HepG2 (cell line): ENCODE measurements around the gene NACC2. TPM values are rescaled to one million over a fixed set of nuclear protein-coding genes. Genes with fewer than 3 reads are reported as not detected.

ENCODE experiments used
- KMT2A ChIP-seq: sonication (generic); formaldehyde crosslinking; IDR thresholded peaks from 2 replicates; pipeline ENCODE4 v1.4.0; 2020; ENCODE audit warnings: missing genetic modification reagents
- MBD4 ChIP-seq: IDR thresholded peaks from 2 replicates; pipeline ENCODE4 v1.6.1; 2012; ENCODE audit warnings: low read length, inconsistent platforms, borderline replicate concordance
- PTBP1 ChIP-seq: fragments of 200-400 bp; formaldehyde crosslinking; IDR thresholded peaks from 2 replicates; pipeline ENCODE4 v1.6.1; 2018; ENCODE audit warnings: low read length, low read depth; ENCODE audit not compliant: poor library complexity, severe bottlenecking
- REL ChIP-seq: sonication (generic); formaldehyde crosslinking; conservative IDR thresholded peaks from 2 replicates; pipeline ENCODE4 v1.8.0; 2022; ENCODE audit warnings: mild to moderate bottlenecking, missing genetic modification reagents, moderate library complexity
- SAFB2 ChIP-seq: sonication (generic); formaldehyde crosslinking; IDR thresholded peaks from 2 replicates; pipeline ENCODE4 v1.5.1; 2020; ENCODE audit warnings: missing genetic modification reagents, low read depth, mild to moderate bottlenecking, borderline replicate concordance
- SP4 ChIP-seq: sonication (generic); formaldehyde crosslinking; IDR thresholded peaks from 2 replicates; pipeline ENCODE4 v1.8.1; 2023; ENCODE audit warnings: mild to moderate bottlenecking, missing genetic modification reagents
- SYNCRIP ChIP-seq: fragments of 200-400 bp; formaldehyde crosslinking; IDR thresholded peaks from 2 replicates; pipeline ENCODE4 v1.6.1; 2018; ENCODE audit warnings: mild to moderate bottlenecking, low read depth, low read length; ENCODE audit not compliant: insufficient read depth
- TEAD3 ChIP-seq: optimal IDR thresholded peaks from 2 replicates; pipeline ENCODE3; 2016; ENCODE audit warnings: borderline replicate concordance
- THYN1 ChIP-seq: sonication (generic); formaldehyde crosslinking; IDR thresholded peaks from 2 replicates; pipeline ENCODE4 v1.8.1; 2023; ENCODE audit warnings: low read depth, mild to moderate bottlenecking, moderate library complexity, missing genetic modification reagents, borderline replicate concordance
- TMF1 ChIP-seq: sonication (generic); formaldehyde crosslinking; IDR thresholded peaks from 2 replicates; pipeline ENCODE4 v1.8.1; 2022; ENCODE audit warnings: low read depth, missing genetic modification reagents
- XBP1 ChIP-seq: sonication (generic); formaldehyde crosslinking; IDR thresholded peaks from 2 replicates; pipeline ENCODE4 v1.5.0; 2020; ENCODE audit warnings: missing genetic modification reagents
- ZFP90 ChIP-seq: sonication (generic); formaldehyde crosslinking; IDR thresholded peaks from 2 replicates; pipeline ENCODE4 v1.8.0; 2022; ENCODE audit warnings: missing genetic modification reagents, mild to moderate bottlenecking, inconsistent platforms, borderline replicate concordance
- ZFYVE20 ChIP-seq: sonication (generic); formaldehyde crosslinking; IDR thresholded peaks from 2 replicates; pipeline ENCODE4 v1.8.0; 2023; ENCODE audit warnings: low read depth, mild to moderate bottlenecking, moderate library complexity, missing genetic modification reagents, borderline replicate concordance
- ZNF234 ChIP-seq: sonication (generic); formaldehyde crosslinking; conservative IDR thresholded peaks from 2 replicates; pipeline ENCODE4 v1.5.1; 2020; ENCODE audit warnings: mild to moderate bottlenecking, missing genetic modification reagents
- ZNF44 ChIP-seq: sonication (generic); formaldehyde crosslinking; IDR thresholded peaks from 2 replicates; pipeline ENCODE4 v1.5.1; 2020; ENCODE audit warnings: mild to moderate bottlenecking, missing genetic modification reagents
- ZNF75D ChIP-seq: sonication (generic); formaldehyde crosslinking; IDR thresholded peaks from 2 replicates; pipeline ENCODE4 v1.8.1; 2023; ENCODE audit warnings: missing genetic modification reagents, mild to moderate bottlenecking, borderline replicate concordance
- ZNF781 ChIP-seq: sonication (generic); formaldehyde crosslinking; IDR thresholded peaks from 2 replicates; pipeline ENCODE4 v1.5.1; 2020; ENCODE audit warnings: borderline replicate concordance, mild to moderate bottlenecking, missing genetic modification reagents; ENCODE audit errors: not compliant biosample characterization
- ZSCAN22 ChIP-seq: sonication (generic); formaldehyde crosslinking; IDR thresholded peaks from 2 replicates; pipeline ENCODE4 v1.4.0; 2020; ENCODE audit warnings: mild to moderate bottlenecking, missing genetic modification reagents
- polyA plus RNA-seq, 8 experiments: library from polyadenylated mRNA; depleted of rRNA in 3 of 8; stranded (reverse) in 7 of 8; unstranded in 1 of 8; fragments of >200 nt; fragmentation: Illumina TruSeq in 4 of 8; extraction: Trizol in 4 of 8; gene quantifications; 2 replicates each; pipeline versions ENCODE4 v1.2.1 to v1.2.3, GENCODE V29; 2011 to 2016; ENCODE audit warnings: low read depth in 4 of 8, missing spikeins in 1 of 8, mixed read lengths in 1 of 8; ENCODE audit not compliant: insufficient read depth in 1 of 8
- total RNA-seq, 5 experiments: library from RNA; depleted of rRNA; stranded (reverse); fragments of >200 nt; fragmentation: Illumina TruSeq; extraction: Trizol; gene quantifications; 2 replicates each; pipeline ENCODE4 v1.2.3, GENCODE V29; 2016; ENCODE audit warnings: low read depth in 1 of 5
- TF ChIP-seq, protein P1 (sequence below): sonication (generic); formaldehyde crosslinking; IDR thresholded peaks from 2 replicates; pipeline ENCODE4 v1.5.1; 2020; ENCODE audit warnings: missing genetic modification reagents, mild to moderate bottlenecking, borderline replicate concordance
- TF ChIP-seq, protein P2 (sequence below): sonication (generic); formaldehyde crosslinking; IDR thresholded peaks from 2 replicates; pipeline ENCODE4 v1.5.0; 2020; ENCODE audit warnings: missing genetic modification reagents
- TF ChIP-seq, protein P3 (sequence below): sonication (generic); formaldehyde crosslinking; IDR thresholded peaks from 2 replicates; pipeline ENCODE4 v1.5.1; 2020; ENCODE audit warnings: missing genetic modification reagents, mild to moderate bottlenecking, borderline replicate concordance
- TF ChIP-seq, protein P4 (sequence below): sonication (generic); formaldehyde crosslinking; IDR thresholded peaks from 2 replicates; pipeline ENCODE4 v1.4.0; 2020; ENCODE audit warnings: low read depth, mild to moderate bottlenecking, missing genetic modification reagents
- TF ChIP-seq, protein P5 (sequence below): sonication (generic); formaldehyde crosslinking; IDR thresholded peaks from 2 replicates; pipeline ENCODE4 v1.5.0; 2020; ENCODE audit warnings: mild to moderate bottlenecking, low read depth, missing genetic modification reagents, borderline replicate concordance
- TF ChIP-seq, protein P6 (sequence below): IDR thresholded peaks from 2 replicates; pipeline ENCODE4 v1.6.1; 2016; ENCODE audit warnings: missing biosample characterization, missing genetic modification reagents, low read depth

Gene NACC2
- total and polyA plus RNA-seq, 2 of the 13 experiments (the other 11 are each of a cell fraction or from before 2014, with no cell fraction given): 5.9 to 12.3 TPM

DNA sequence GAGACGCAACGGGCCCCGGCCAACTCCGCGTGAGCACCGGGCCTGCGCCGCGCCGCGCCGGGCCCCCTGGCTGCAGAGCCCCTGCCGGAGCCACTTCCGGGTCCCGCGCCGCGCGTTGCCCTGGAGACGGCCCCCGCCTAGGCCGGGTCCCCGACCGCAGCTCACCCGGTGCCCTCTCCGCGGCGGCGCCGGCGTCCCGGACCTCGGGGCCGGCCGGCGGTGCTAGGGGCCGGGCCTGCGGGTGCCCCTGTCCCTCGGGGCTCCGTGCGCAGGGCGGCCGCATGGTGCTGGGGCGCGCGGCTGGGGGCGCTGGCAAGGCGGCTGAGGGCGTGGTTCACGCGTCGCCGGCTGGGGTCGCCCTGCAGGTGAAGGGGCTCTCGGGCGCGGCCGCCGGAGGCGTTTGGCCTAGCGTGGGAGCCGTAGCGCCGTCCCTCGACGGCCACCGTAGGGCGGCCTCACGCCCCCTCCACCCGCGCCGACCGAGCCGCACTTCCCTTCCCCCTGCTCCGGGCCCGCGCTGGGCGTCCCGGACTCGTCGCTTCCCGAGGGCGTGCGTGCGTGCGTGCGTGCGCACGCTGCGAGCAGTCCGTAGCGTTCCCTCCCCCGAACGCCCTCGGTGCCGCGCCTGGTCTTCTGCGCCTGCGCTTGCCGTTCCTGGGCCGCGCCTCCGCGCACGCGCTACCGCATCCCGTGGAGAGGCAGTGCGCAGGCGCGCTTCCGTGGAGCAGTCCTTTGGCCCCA lies 23.4 kb upstream of the NACC2 start, which contains the start of gene TMEM250 (continued):
- peak; percentile 58; the same call in 1 of the 2 replicates for TF ChIP-seq KMT2A (CRISPR knock-in tag)
- TF ChIP-seq, protein P1, sequence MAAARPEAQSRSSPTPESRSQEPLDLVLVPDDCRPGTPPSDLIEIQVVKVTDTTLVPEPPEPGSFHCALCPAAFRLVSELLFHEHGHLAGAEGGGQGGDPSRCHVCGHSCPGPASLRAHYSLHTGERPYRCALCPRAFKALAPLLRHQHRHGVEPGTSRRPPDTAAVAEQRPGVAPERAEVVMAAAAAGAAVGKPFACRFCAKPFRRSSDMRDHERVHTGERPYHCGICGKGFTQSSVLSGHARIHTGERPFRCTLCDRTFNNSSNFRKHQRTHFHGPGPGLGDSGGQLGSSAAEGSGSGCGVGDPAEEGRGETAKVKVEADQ (CRISPR knock-in tag): no peak; the same call in 1 of the 2 replicates
- TF ChIP-seq ZFYVE20: no peak
- TF ChIP-seq, protein P2, sequence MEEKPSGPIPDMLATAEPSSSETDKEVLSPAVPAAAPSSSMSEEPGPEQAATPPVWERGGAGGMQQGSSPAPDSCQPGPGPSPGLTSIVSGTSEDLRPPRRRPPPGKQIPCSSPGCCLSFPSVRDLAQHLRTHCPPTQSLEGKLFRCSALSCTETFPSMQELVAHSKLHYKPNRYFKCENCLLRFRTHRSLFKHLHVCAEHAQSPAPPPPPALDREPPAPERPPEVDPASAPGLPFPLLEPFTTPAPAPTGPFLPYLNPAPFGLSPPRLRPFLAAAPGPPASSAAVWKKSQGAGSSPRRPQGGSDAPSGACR (CRISPR knock-in tag): no peak
- TF ChIP-seq ZNF781 (CRISPR knock-in tag): no peak
- no peak for TF ChIP-seq PTBP1
- TF ChIP-seq ZNF234: peak; percentile 36; the same call in 1 of the 2 replicates
- TF ChIP-seq SP4 (CRISPR knock-in tag): peak; percentile 95
- no peak for TF ChIP-seq ZSCAN22
- TF ChIP-seq, protein P3, sequence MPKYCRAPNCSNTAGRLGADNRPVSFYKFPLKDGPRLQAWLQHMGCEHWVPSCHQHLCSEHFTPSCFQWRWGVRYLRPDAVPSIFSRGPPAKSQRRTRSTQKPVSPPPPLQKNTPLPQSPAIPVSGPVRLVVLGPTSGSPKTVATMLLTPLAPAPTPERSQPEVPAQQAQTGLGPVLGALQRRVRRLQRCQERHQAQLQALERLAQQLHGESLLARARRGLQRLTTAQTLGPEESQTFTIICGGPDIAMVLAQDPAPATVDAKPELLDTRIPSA (CRISPR knock-in tag): no peak
- 0 out of 2 replicates have a peak, but pooled peaks have one; percentile 22 for TF ChIP-seq SAFB2 (CRISPR knock-in tag)
- 0 out of 2 replicates have a peak, but pooled peaks have one; percentile 33 for TF ChIP-seq ZFP90 (CRISPR knock-in tag)
- TF ChIP-seq, protein P4, sequence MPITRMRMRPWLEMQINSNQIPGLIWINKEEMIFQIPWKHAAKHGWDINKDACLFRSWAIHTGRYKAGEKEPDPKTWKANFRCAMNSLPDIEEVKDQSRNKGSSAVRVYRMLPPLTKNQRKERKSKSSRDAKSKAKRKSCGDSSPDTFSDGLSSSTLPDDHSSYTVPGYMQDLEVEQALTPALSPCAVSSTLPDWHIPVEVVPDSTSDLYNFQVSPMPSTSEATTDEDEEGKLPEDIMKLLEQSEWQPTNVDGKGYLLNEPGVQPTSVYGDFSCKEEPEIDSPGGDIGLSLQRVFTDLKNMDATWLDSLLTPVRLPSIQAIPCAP (CRISPR knock-in tag): no peak
- no peak for TF ChIP-seq MBD4
- TF ChIP-seq TMF1: no peak; the same call in 1 of the 2 replicates
- TF ChIP-seq SYNCRIP: no peak
- TF ChIP-seq XBP1 (CRISPR knock-in tag): no peak
- TF ChIP-seq ZNF44: peak; percentile 93; the same call in 1 of the 2 replicates
- TF ChIP-seq THYN1 (CRISPR knock-in tag): no peak
- TF ChIP-seq, protein P5, sequence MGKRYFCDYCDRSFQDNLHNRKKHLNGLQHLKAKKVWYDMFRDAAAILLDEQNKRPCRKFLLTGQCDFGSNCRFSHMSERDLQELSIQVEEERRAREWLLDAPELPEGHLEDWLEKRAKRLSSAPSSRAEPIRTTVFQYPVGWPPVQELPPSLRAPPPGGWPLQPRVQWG (CRISPR knock-in tag): no peak
- TF ChIP-seq REL (CRISPR knock-in tag): 0 out of 2 replicates have a peak, but pooled peaks have one; percentile 70
- TF ChIP-seq TEAD3 (CRISPR knock-in tag): peak; percentile 77
- TF ChIP-seq, protein P6, sequence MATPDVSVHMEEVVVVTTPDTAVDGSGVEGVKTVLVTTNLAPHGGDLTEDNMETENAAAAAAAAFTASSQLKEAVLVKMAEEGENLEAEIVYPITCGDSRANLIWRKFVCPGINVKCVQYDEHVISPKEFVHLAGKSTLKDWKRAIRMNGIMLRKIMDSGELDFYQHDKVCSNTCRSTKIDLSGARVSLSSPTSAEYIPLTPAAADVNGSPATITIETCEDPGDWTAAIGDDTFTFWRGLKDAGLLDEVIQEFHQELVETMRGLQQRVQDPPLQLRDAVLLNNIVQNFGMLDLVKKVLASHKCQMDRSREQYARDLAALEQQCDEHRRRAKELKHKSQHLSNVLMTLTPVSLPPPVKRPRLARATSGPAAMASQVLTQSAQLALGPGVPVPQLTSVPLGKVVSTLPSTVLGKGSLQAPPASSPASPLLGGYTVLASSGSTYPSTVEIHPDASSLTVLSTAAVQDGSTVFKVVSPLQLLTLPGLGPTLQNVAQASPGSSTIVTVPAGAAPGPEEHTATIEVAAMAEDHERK (CRISPR knock-in tag): peak; percentile 98
- no peak for TF ChIP-seq ZNF75D (CRISPR knock-in tag)
